RPMI7951 (cell line): ENCODE data around the gene MAP2K1. TPM values are rescaled to one million over a fixed set of nuclear protein-coding genes. Genes with fewer than 3 reads are reported as not detected.
A peak's percentile ranks its signal among the peaks of the same experiment; 100 is the strongest.
"Not testable (repeated sequence)": the region's sequence is repeated elsewhere in the genome, so short reads cannot be mapped to it uniquely, and the experiment has no call there.

Source experiments
- DNase-seq: peaks from one replicate; pipeline ENCODE4 v3.0.0-alpha.2; 2012; ENCODE audit warnings: low read depth
- total RNA-seq: library from RNA; depleted of rRNA; stranded (reverse); fragments of >200 nt; shearing (Covaris generic); gene quantifications from 2 replicates; pipeline ENCODE4 v1.2.3, GENCODE V29; 2014

The MAP2K1 gene
- total RNA-seq, 1 experiment from 2014 or later = 73.4 TPM

- no peak for DNase-seq
These were observed 38.4 kb downstream of the MAP2K1 start for GRCh38 chr15:66424963-66425612.

GRCh38 chr15:66425837-66426236, 39.1 kb downstream of the MAP2K1 start:
- no peak for DNase-seq

GRCh38 chr15:66429117-66429516, 42.4 kb downstream of the MAP2K1 start:
- no peak for DNase-seq

- DNase-seq = no peak
These were observed 42.8 kb downstream of the MAP2K1 start for GRCh38 chr15:66429546-66429945.

GRCh38 chr15:66430627-66431255, 44.0 kb downstream of the MAP2K1 start:
- no peak for DNase-seq

- DNase-seq = no peak
These were observed 47.0 kb downstream of the MAP2K1 start for GRCh38 chr15:66433726-66434125.

- DNase-seq = no peak
These were observed 53.8 kb downstream of the MAP2K1 start for GRCh38 chr15:66440501-66440900.

- DNase-seq = no peak
These were observed 65.7 kb downstream of the MAP2K1 start for GRCh38 chr15:66452420-66452819.

GRCh38 chr15:66452971-66453580, 66.4 kb downstream of the MAP2K1 start:
- DNase-seq = no peak

- DNase-seq = peak; percentile 5
These were observed 67.4 kb downstream of the MAP2K1 start for GRCh38 chr15:66454143-66454542.

- DNase-seq = no peak
These were observed 69.5 kb downstream of the MAP2K1 start for GRCh38 chr15:66456211-66456610.

GRCh38 chr15:66459818-66460615, 73.3 kb downstream of the MAP2K1 start:
- DNase-seq = no peak

GRCh38 chr15:66461294-66461693, 74.6 kb downstream of the MAP2K1 start:
- not testable (repeated sequence) for DNase-seq

- no peak for DNase-seq
These were observed 75.2 kb downstream of the MAP2K1 start for GRCh38 chr15:66461917-66462316.

GRCh38 chr15:66462627-66463026, 75.9 kb downstream of the MAP2K1 start:
- DNase-seq = no peak

GRCh38 chr15:66465294-66465693, 78.6 kb downstream of the MAP2K1 start:
- not testable (repeated sequence) for DNase-seq

- DNase-seq = not testable (repeated sequence)
These were observed 80.7 kb downstream of the MAP2K1 start for GRCh38 chr15:66467162-66468040.

GRCh38 chr15:66470825-66471224, 84.1 kb downstream of the MAP2K1 start:
- not testable (repeated sequence) for DNase-seq

- DNase-seq = peak; percentile 31
These were observed 85.7 kb downstream of the MAP2K1 start for GRCh38 chr15:66472176-66472999.

- no peak for DNase-seq
These were observed 87.4 kb downstream of the MAP2K1 start for GRCh38 chr15:66474135-66474534.
